ENCODE measurements around the gene ZBED5.

DNA sequence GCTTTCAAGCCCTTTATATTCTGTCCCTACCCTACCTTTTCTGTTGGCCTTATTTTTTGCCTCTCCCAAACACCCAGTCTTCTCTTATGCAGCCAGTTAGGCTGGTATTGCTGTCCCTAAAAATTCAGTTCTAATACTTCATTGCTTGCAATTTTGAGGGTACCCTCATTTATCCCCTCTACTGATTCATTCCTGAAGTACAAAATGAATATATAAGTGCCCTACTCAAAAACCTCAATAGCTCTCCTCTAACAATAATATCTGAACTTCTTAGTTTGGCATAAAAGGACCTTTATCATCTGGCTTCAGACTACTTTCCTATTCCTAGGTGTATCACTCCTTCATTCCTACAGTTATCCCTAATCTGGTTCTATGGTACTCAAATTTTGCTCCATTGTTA lies 43.9 kb downstream of the ZBED5 start:
- TF ChIP-seq SUZ12 (IDR thresholded peaks at IDR 0.05) (no peak), FOXM1 (IDR thresholded peaks at IDR 0.05; ENCODE audit: borderline replicate concordance) (no peak), FOXK2 (IDR thresholded peaks at IDR 0.05) (no peak), ZNF384 (IDR thresholded peaks at IDR 0.05) (no peak), BHLHE40 (IDR thresholded peaks at IDR 0.05; ENCODE audit: borderline replicate concordance) (no peak), L3MBTL2 (conservative IDR thresholded peaks at IDR 0.05) (no peak), LEF1 (IDR thresholded peaks at IDR 0.05; ENCODE audit: borderline replicate concordance) (no peak), SP1 (IDR thresholded peaks at IDR 0.05) (no peak), CTBP1 (IDR thresholded peaks at IDR 0.05; ENCODE audit: borderline replicate concordance) (no peak), TARDBP (IDR thresholded peaks at IDR 0.05) (no peak), NFRKB (IDR thresholded peaks at IDR 0.05) (no peak)
- TF ChIP-seq, protein P1, sequence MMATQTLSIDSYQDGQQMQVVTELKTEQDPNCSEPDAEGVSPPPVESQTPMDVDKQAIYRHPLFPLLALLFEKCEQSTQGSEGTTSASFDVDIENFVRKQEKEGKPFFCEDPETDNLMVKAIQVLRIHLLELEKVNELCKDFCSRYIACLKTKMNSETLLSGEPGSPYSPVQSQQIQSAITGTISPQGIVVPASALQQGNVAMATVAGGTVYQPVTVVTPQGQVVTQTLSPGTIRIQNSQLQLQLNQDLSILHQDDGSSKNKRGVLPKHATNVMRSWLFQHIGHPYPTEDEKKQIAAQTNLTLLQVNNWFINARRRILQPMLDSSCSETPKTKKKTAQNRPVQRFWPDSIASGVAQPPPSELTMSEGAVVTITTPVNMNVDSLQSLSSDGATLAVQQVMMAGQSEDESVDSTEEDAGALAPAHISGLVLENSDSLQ (IDR thresholded peaks at IDR 0.05) = no peak
